Lower leg skin (tissue), 3 donors: Measurements from ENCODE around the gene SLC22A23.

Source experiments
- POLR2A ChIP-seq, 2 donors: fragments of 450-650 bp; IDR thresholded peaks; one replicate each; pipeline ENCODE4 v1.6.1; 2016 to 2017; ENCODE audit warnings: antibody characterized with exemption in 2 of 2, mild to moderate bottlenecking in 1 of 2, moderate library complexity in 1 of 2
- TF ChIP-seq, protein P1 (sequence below), 3 donors: fragments of 450-650 bp; IDR thresholded peaks; one replicate each; pipeline ENCODE4 v1.5.1; 2016; ENCODE audit warnings: antibody characterized with exemption in 3 of 3, mild to moderate bottlenecking in 3 of 3, moderate library complexity in 2 of 3

DNA sequence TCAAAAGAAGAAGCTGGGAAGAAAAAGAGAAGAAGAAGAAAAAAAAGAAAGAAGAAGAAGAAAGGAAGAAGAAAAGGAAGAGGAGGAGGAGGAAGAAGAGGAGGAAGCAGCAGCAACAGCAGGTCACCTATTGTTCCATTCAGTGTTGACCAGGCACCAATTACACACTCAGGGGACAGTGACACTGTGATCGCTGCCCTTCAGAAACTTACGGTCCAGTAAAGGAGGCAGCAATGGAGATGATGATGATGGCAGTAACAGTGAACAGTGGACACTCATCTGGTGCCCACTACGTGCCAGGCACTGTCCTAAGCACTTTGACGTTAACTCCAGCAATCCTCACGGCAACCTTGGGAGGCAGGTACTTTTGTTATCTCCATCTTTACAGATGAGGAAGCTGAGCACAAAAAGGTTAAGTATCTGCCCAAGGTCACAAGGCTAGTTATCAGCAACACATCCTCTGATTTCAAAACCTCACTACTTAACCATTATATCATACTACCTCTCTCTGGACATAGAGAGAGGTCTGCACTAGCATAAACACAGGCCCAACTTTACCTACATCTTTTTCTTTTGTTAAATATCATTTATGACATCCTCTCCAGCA is 83.2 kb downstream of the SLC22A23 start:
- TF ChIP-seq POLR2A (IDR thresholded peaks at IDR 0.05) = no peak
- TF ChIP-seq, protein P1, sequence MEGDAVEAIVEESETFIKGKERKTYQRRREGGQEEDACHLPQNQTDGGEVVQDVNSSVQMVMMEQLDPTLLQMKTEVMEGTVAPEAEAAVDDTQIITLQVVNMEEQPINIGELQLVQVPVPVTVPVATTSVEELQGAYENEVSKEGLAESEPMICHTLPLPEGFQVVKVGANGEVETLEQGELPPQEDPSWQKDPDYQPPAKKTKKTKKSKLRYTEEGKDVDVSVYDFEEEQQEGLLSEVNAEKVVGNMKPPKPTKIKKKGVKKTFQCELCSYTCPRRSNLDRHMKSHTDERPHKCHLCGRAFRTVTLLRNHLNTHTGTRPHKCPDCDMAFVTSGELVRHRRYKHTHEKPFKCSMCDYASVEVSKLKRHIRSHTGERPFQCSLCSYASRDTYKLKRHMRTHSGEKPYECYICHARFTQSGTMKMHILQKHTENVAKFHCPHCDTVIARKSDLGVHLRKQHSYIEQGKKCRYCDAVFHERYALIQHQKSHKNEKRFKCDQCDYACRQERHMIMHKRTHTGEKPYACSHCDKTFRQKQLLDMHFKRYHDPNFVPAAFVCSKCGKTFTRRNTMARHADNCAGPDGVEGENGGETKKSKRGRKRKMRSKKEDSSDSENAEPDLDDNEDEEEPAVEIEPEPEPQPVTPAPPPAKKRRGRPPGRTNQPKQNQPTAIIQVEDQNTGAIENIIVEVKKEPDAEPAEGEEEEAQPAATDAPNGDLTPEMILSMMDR (IDR thresholded peaks at IDR 0.05) = no peak
